GM23338 (cell line): ENCODE measurements around the gene DHRSX. TPM values are rescaled to one million over a fixed set of nuclear protein-coding genes. Genes with fewer than 3 reads are reported as not detected.

Source experiments
- ATAC-seq: fragments of 200-7000 bp; cut with Tn5 transposase; 3 replicates; pipeline ENCODE4 v1.9.1; 2020
- DNase-seq: peaks from one replicate; pipeline ENCODE4 v3.0.0-alpha.2; 2015; ENCODE audit warnings: low spot score
- H2AFZ ChIP-seq: fragments of 200-600 bp; sonication (generic); 2 replicates; pipeline ENCODE4 v1.8.0; 2016; ENCODE audit warnings: antibody characterized with exemption, mild to moderate bottlenecking, moderate library complexity
- H3F3A ChIP-seq: fragments of 200-600 bp; sonication (generic); replicated peaks from 2 replicates; pipeline ENCODE4 v1.8.0; 2017; ENCODE audit warnings: antibody characterized with exemption, mixed run types, low read depth
- H3K27ac ChIP-seq: fragments of 200-600 bp; sonication (generic); 2 replicates; pipeline ENCODE4 v1.6.1; 2016; ENCODE audit warnings: low read depth
- H3K27me3 ChIP-seq: fragments of 200-600 bp; sonication (generic); 2 replicates; pipeline ENCODE4 v1.8.0; 2016; ENCODE audit warnings: mild to moderate bottlenecking, mixed run types, moderate library complexity; ENCODE audit not compliant: insufficient read depth
- H3K36me3 ChIP-seq: fragments of 200-600 bp; sonication (generic); 2 replicates; pipeline ENCODE4 v1.8.0; 2016; ENCODE audit warnings: mild to moderate bottlenecking; ENCODE audit not compliant: insufficient read depth
- H3K4me1 ChIP-seq: fragments of 200-600 bp; sonication (generic); 2 replicates; pipeline ENCODE4 v1.8.0; 2016; ENCODE audit warnings: mild to moderate bottlenecking, moderate library complexity; ENCODE audit not compliant: insufficient read depth
- H3K4me2 ChIP-seq: fragments of 200-600 bp; sonication (generic); 2 replicates; pipeline ENCODE4 v1.7.1; 2017; ENCODE audit warnings: mixed run types
- H3K4me3 ChIP-seq: fragments of 200-600 bp; sonication (generic); 2 replicates; pipeline ENCODE4 v1.6.1; 2016; ENCODE audit warnings: mixed run types
- H3K79me2 ChIP-seq: fragments of 200-600 bp; sonication (generic); replicated peaks from 2 replicates; pipeline ENCODE4 v1.8.0; 2017; ENCODE audit warnings: mild to moderate bottlenecking; ENCODE audit not compliant: insufficient read depth
- H3K9me2 ChIP-seq: fragments of 200-600 bp; sonication (generic); 2 replicates; pipeline ENCODE4 v1.8.0; 2017; ENCODE audit not compliant: insufficient read depth
- H4K20me1 ChIP-seq: fragments of 200-600 bp; sonication (generic); replicated peaks from 2 replicates; pipeline ENCODE4 v1.8.0; 2017; ENCODE audit warnings: mild to moderate bottlenecking; ENCODE audit not compliant: insufficient read depth
- H3K27ac Mint-ChIP-seq: 2 replicates; pipeline ENCODE4 v1.8.0; 2020; ENCODE audit warnings: inconsistent platforms, mild to moderate bottlenecking, moderate library complexity, mixed read lengths
- H3K27me3 Mint-ChIP-seq: 3 replicates; pipeline ENCODE4 v1.8.0; 2022; ENCODE audit warnings: low read depth, mild to moderate bottlenecking, moderate library complexity, mixed read lengths, inconsistent platforms; ENCODE audit not compliant: insufficient read depth, poor library complexity
- H3K36me3 Mint-ChIP-seq: 3 replicates; pipeline ENCODE4 v1.8.0; 2021; ENCODE audit warnings: low read depth, mild to moderate bottlenecking, inconsistent platforms, moderate library complexity, mixed read lengths
- H3K4me1 Mint-ChIP-seq: 3 replicates; pipeline ENCODE4 v1.8.0; 2020; ENCODE audit warnings: mild to moderate bottlenecking, inconsistent platforms, mixed read lengths
- H3K4me3 Mint-ChIP-seq: 3 replicates; pipeline ENCODE4 v1.8.0; 2021; ENCODE audit warnings: moderate library complexity, mild to moderate bottlenecking, inconsistent platforms, mixed read lengths
- H3K9me3 Mint-ChIP-seq: 3 replicates; pipeline ENCODE4 v1.8.0; 2020; ENCODE audit warnings: moderate library complexity, mild to moderate bottlenecking, inconsistent platforms, mixed read lengths
- CREB1 ChIP-seq: fragments of 250-450 bp; sonication (Bioruptor Pico); IDR thresholded peaks from 2 replicates; pipeline ENCODE4 v1.5.0; 2020; ENCODE audit warnings: low read depth, mild to moderate bottlenecking, moderate library complexity
- CTCF ChIP-seq, 2 experiments: fragments of 200-600 bp in 1 of 2; sonication (generic) in 1 of 2; conservative IDR thresholded peaks; 2 replicates each; pipeline versions ENCODE4 v1.5.1 to v1.6.1; 2016 to 2017; ENCODE audit warnings: antibody characterized with exemption in 2 of 2, low read depth in 2 of 2, mild to moderate bottlenecking in 2 of 2, moderate library complexity in 1 of 2
- ETS1 ChIP-seq: IDR thresholded peaks from 2 replicates; pipeline ENCODE4 v1.6.1; 2016; ENCODE audit warnings: antibody characterized with exemption
- EZH2 ChIP-seq: fragments of 200-600 bp; sonication (generic); IDR thresholded peaks from one replicate; pipeline ENCODE4 v1.8.0; 2017; ENCODE audit warnings: antibody characterized with exemption, mild to moderate bottlenecking, low read depth; ENCODE audit not compliant: unreplicated experiment
- EZH2phosphoT487 ChIP-seq: fragments of 200-600 bp; sonication (generic); IDR thresholded peaks from one replicate; pipeline ENCODE4 v1.8.1; 2018; ENCODE audit warnings: antibody characterized with exemption; ENCODE audit not compliant: unreplicated experiment
- JUNB ChIP-seq: IDR thresholded peaks from one replicate; pipeline ENCODE4 v1.6.1; 2016; ENCODE audit warnings: antibody characterized with exemption; ENCODE audit not compliant: unreplicated experiment
- NANOG ChIP-seq: IDR thresholded peaks from 2 replicates; pipeline ENCODE4 v1.6.1; 2016; ENCODE audit warnings: antibody characterized with exemption, borderline replicate concordance
- STAT1 ChIP-seq: IDR thresholded peaks from one replicate; pipeline ENCODE4 v1.6.1; 2016; ENCODE audit warnings: antibody characterized with exemption; ENCODE audit not compliant: unreplicated experiment
- ZNF331 ChIP-seq: fragments of 250-450 bp; sonication (Bioruptor Pico); IDR thresholded peaks from 2 replicates; pipeline ENCODE4 v1.5.0; 2020; ENCODE audit warnings: low read depth, mild to moderate bottlenecking, moderate library complexity
- ZNF462 ChIP-seq: fragments of 250-450 bp; sonication (Bioruptor Pico); IDR thresholded peaks from 2 replicates; pipeline ENCODE4 v1.5.0; 2020; ENCODE audit warnings: mild to moderate bottlenecking, moderate library complexity
- polyA plus RNA-seq: library from polyadenylated mRNA; unstranded; fragments of >200 nt; fragmentation: Nextera tagmentation; extraction: Ambion mirVana; gene quantifications from 2 replicates; pipeline ENCODE4 v1.2.1, GENCODE V29; 2016
- total RNA-seq: library from RNA; depleted of rRNA; stranded (reverse); fragments of >200 nt; shearing (Covaris generic); gene quantifications from 2 replicates; pipeline ENCODE4 v1.2.3, GENCODE V29; 2014
- TF ChIP-seq, protein P1 (sequence below): IDR thresholded peaks from one replicate; pipeline ENCODE4 v1.6.1; 2018; ENCODE audit warnings: antibody characterized with exemption; ENCODE audit not compliant: unreplicated experiment

DHRSX gene
- total and polyA plus RNA-seq, 2 experiments from 2014 or later, result 33.9 to 43.0 TPM

DNA sequence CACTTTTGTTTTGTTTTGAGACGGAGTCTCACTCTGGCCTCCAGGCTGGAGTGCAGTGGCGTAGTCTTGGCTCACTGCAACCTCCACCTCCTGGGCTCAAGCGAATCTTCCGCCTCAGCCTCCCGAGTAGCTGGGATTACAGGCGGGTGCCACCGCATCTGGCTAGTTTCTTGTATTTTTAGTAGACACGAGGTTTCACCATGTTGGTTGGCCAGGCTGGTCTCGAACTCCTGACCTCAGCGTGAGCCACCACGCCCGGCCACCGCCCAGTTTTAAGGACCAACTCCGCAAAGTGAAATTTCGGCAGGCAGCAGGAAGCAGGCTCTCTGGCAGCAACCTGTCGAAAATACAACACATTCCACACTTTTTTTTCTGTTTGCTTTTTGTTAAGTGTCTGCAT lies 13.4 kb downstream of the DHRSX start:
- peaks cover 12% of the 10 kb centered on the region; the same call in 1 of the 2 replicates for H3F3A ChIP-seq
- H3K36me3 ChIP-seq, result no peaks in the 10 kb centered on the region
- ATAC-seq, result no peak
- no peak overlapping the region for H3K4me3 ChIP-seq
- no peak for DNase-seq
- Mint-ChIP-seq H3K9me3 (no peaks in the 10 kb centered on the region; the same call in 2 of the 3 replicates), H3K4me1 (peaks cover 37% of the 10 kb centered on the region), H3K36me3 (peaks cover 61% of the 10 kb centered on the region), H3K4me3 (no peak overlapping the region; the same call in 2 of the 3 replicates), H3K27ac (no peak overlapping the region), H3K27me3 (peaks cover 22% of the 10 kb centered on the region)
- TF ChIP-seq EZH2 (no peak), ZNF462 (CRISPR knock-in tag) (no peak), JUNB (no peak), CREB1 (CRISPR knock-in tag) (no peak), NANOG (no peak), STAT1 (no peak), CTCF (conservative IDR thresholded peaks at IDR 0.05; ENCODE audit: low read depth in 2 of 2) (no peak), EZH2phosphoT487 (no peak), ZNF331 (CRISPR knock-in tag) (no peak), ETS1 (no peak)
- TF ChIP-seq, protein P1, sequence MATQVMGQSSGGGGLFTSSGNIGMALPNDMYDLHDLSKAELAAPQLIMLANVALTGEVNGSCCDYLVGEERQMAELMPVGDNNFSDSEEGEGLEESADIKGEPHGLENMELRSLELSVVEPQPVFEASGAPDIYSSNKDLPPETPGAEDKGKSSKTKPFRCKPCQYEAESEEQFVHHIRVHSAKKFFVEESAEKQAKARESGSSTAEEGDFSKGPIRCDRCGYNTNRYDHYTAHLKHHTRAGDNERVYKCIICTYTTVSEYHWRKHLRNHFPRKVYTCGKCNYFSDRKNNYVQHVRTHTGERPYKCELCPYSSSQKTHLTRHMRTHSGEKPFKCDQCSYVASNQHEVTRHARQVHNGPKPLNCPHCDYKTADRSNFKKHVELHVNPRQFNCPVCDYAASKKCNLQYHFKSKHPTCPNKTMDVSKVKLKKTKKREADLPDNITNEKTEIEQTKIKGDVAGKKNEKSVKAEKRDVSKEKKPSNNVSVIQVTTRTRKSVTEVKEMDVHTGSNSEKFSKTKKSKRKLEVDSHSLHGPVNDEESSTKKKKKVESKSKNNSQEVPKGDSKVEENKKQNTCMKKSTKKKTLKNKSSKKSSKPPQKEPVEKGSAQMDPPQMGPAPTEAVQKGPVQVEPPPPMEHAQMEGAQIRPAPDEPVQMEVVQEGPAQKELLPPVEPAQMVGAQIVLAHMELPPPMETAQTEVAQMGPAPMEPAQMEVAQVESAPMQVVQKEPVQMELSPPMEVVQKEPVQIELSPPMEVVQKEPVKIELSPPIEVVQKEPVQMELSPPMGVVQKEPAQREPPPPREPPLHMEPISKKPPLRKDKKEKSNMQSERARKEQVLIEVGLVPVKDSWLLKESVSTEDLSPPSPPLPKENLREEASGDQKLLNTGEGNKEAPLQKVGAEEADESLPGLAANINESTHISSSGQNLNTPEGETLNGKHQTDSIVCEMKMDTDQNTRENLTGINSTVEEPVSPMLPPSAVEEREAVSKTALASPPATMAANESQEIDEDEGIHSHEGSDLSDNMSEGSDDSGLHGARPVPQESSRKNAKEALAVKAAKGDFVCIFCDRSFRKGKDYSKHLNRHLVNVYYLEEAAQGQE, result no peak
- no peak overlapping the region for H2AFZ ChIP-seq
- H3K79me2 ChIP-seq, result peaks cover 70% of the 10 kb centered on the region
- no peaks in the 10 kb centered on the region for H3K9me2 ChIP-seq
- H3K27ac ChIP-seq, result peak overlapping the region; percentile 85
- no peak overlapping the region for H3K4me2 ChIP-seq
- H3K27me3 ChIP-seq, result no peaks in the 10 kb centered on the region
- H3K4me1 ChIP-seq, result peaks cover 15% of the 10 kb centered on the region
- no peaks in the 10 kb centered on the region; the same call in none of the 2 replicates for H4K20me1 ChIP-seq
